Fibroblast of skin of abdomen (primary cell): ENCODE data around the gene CRPPA.

Source experiments
- DNase-seq: peaks from one replicate; pipeline ENCODE4 v3.0.0-alpha.2; 2013

CRPPA gene

DNA sequence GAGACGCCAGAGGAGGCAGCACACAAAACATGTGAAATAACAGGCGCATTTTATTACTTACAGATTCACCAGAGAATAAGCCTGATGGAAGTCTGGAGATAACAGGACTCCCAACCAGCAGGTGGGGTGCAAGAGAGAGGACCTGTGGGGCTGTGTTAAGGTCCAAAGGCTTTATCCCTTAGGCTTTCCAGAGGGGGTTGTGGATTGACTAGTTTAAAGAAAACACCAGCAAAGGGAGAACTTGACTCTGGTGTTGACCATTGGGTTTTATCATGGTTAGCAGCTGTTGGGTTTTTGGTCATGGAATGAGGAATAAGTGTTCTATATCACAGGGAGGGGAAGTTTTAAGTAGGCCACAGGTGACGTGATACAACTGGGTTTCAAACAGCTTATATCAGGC lies 1.6 kb upstream of the CRPPA start:
- DNase-seq, result no peak

DNA sequence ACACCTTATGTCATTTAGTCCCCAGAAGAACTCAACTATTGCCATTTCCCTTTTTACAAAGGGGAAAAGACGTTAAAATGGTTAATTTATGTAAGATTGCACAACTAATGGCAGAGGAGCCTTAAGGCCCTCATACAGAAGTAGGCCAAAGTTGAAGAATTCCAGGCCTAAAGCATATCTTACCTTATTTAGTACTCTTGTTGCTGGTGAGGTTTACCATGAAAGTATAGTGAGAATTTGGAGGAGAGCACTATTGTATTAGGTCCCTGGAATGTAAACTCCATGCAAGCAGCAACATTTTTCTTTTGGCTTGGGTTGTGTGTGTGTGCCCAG lies 731 bp upstream of the CRPPA start:
- DNase-seq, result peak; percentile 68

- DNase-seq, result peak; percentile 92
Measured at GRCh38 chr7:16420649-16421332, 547 bp downstream of the CRPPA start.

DNA sequence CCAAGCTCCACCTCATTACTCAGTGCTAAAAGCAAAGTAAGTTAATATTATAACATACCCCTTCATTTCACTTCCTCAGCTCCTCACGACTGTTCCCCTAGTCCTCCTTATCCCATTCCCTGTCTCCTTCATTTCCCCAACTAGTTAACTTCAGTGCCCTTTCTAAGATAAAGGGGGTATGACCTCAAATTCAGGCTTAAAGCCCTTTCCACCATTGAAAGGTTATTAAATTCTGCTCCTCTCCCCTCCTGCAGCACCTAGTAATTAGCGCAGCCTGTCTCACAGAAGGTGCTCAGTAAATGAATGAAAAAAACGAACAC lies 1.0 kb downstream of the CRPPA start:
- no peak for DNase-seq

DNA sequence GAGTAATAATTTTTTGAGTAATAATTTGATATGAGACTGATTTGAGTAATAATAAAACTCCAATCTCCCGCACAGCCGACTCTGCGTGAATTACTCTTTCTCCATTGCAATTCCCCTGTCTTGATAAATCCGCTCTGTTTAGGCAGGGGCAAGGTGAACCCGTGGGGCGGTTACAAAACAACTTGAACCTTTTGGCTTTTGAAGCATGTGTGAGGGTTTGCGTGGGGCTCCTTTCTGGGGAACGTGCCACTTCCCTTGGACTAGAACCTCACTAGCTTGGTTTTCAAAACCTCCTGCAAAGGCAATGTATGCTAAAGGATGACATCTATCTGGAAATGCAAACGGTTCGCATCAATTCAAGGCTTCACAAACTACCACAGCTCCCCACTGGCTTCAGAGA lies 1.5 kb downstream of the CRPPA start:
- no peak for DNase-seq

- no peak for DNase-seq
Measured at GRCh38 chr7:16419126-16419525, 2.2 kb downstream of the CRPPA start.

- DNase-seq, result no peak
Measured at GRCh38 chr7:16417906-16418305, 3.4 kb downstream of the CRPPA start.

DNA sequence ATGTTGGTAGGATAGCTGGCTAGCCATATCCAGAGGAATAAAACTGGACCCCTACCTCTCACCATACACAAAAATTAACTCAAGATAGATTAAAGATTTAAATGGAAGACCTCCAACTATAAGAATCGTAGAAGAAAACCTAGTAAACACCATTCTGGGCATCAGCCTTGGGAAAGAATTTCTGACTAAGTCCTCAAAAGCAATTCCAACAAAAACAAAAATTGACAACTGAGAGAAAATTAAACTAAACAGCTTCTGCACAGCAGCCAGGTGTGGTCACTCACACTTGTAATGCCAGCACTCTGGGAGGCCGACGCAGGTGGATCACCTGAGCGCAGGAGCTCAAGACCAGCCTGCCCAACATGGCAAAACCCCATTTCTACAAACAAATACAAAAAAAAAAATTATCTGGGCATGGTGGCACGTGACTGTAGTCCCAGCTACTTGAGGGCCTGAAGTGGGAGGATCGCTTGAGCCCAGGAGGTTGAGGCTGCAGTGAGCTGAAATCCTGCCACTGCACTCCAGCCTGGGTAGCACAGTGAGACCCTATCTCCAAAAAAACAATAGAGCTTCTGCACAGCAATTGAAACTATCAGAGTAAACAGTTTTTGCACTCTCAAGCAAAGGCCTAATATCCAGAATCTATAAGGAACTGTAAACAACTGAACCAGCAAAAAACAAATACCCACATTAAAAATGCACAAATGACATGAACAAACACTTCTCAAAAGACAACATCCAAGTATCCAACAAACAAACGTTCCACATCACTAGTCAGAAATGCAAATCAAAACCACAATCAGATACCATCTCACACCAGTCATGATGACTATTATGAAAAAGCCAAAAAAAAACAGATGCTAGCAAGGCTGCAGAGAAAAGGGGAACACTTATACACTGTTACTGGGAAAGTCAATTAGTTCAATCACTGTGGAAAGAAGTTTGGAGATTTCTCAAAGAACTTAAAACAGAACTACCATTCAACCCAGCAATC lies 4.8 kb downstream of the CRPPA start:
- DNase-seq, result peak; percentile 66

DNA sequence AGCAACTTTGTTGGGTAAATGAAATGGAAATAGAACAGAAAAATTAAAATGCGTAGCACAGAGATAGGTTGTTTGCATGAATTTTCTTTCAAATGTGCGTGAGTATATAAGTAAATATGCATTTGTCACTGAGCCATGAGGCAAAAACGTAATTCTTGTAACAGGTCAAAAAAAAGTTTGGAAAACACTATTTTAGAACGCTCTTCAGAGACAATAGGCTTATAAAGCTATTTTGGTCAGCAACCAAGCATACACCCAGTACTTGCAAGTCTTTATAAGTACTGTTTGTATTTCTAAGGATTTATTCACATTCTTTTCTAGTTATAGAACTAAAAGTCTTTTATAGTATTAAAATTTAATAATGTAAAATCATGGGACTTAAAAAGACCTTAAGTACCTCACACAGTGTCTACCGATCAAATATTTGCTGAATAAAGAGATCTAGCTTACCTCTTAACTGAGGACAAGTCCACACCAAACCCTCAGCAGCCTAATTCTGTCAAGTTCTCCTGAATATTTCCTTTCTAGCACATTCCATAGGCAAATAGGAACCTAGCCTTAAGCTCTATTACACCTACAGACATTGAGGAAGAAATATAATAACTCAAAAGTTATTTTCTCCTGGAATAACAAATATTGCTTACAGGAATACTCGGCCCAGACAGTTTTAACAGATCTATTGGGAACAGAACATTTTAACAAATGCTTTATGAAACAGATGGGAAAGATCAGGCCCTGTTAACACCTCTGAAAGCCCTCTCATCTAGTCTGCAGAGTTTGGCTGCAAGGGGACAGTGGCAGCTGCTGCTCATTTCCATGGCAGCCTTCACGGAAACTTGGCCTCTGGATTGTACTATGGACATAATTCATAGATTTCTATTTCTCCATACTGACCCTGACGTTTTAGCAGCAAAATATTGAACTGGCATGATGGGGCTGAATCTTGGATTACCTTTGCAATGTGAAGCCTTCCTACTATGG lies 8.8 kb downstream of the CRPPA start:
- DNase-seq, result no peak

- peak; percentile 44 for DNase-seq
Measured at GRCh38 chr7:16411391-16411790, 9.9 kb downstream of the CRPPA start.

GRCh38 chr7:16409777-16410176 lies 11.6 kb downstream of the CRPPA start:
- no peak for DNase-seq

DNA sequence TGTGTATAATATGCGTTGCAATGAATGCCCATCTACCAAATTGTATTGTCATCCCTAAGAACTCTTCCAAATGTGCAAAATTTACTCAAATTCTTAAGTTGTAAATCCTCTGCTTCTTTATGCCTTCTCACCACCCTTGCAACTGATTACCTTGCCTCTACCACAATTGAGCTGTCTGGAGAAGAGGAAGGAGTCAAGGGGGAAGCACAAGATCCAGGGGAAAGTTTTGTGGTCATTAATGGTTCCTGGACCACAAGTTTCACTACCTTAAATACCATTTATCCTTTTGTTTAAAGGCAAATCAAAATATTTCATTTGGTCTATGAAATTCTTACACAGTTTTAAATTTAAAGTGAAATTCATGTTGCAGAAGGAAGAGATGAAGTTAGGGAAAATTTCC lies 16.7 kb downstream of the CRPPA start:
- no peak for DNase-seq

GRCh38 chr7:16403475-16403874 lies 17.9 kb downstream of the CRPPA start:
- DNase-seq, result no peak

- DNase-seq, result no peak
Measured at GRCh38 chr7:16402940-16403339, 18.4 kb downstream of the CRPPA start.

- DNase-seq, result no peak
Measured at GRCh38 chr7:16402091-16402490, 19.2 kb downstream of the CRPPA start.

DNA sequence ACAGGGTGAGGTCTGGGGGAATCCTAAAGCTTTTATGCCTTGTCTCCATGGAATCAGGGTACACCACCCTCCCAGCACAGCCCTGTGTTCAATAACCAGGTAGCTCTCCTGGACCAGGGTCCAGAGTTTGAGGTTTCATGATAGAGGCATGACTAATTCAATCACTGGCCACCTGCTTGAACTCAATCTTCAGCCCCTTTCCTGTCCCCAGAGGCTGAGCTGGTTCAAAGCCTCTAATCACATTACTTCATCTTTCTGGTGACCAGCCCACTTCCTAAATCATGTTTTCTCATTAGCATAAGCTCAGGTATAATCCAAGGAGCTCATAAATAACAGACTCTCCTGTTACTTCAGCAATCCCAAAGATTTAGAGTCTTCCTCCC lies 20.5 kb downstream of the CRPPA start:
- no peak for DNase-seq

GRCh38 chr7:16399916-16400892 lies 21.1 kb downstream of the CRPPA start:
- DNase-seq, result no peak

DNA sequence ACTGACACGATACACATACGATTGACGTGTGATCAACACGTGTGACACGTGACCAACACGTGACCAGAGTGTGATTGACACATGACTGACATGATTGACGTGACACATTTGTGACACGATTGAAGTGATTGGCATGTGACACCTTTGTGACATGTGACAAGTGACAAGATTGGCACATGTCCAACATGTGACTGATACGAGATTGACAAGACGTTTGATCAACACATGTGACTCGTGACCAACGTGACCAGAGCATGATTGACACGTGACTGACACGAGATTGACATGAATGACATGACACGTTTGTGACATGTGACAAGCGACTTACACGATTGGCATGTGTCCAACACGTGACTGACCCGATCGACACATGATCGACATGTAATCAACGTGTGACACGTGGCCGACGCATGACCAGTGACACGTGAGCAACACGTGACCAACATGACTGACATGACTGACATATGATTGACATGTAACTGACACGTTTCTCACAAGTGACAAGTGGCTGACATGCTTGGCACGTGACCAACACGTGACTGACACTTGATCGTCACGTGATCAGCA lies 22.0 kb downstream of the CRPPA start:
- no peak for DNase-seq

GRCh38 chr7:16398146-16399017 lies 23.0 kb downstream of the CRPPA start:
- no peak for DNase-seq

DNA sequence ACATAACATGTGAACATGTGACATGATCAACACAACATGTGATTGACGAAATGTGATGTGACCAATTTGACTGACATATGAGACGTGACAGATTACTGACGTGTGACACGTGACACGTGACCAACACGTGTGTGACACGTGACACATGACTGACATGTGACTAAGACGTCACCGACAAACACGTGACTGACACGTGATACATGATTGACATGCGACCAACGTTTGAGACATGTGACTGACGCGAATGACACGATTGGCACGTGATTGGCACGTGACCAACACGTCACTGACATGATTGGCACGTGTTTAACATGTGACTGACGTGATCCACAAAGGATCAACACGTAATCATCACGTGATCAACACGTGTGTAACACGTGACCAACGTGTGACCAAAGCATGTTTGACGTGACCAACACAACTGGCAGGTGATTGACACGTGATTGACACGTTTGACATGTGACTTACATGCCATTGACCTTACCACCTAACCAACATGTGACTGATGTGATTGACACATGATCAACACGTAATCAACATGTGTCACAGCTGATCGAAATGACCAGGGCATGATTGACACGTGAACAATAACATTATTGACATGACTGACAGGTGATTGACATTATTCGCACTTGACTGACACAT lies 23.7 kb downstream of the CRPPA start:
- DNase-seq, result no peak
